Activated CD4-positive, alpha-beta T cell treated with anti-CD3 and anti-CD28 coated beads, Interleukin-2, amount 10 ng/mL, durations not matched to agents 24 days and 14 days (primary cell): ENCODE results near the gene EED. TPM values are rescaled to one million over a fixed set of nuclear protein-coding genes. Genes with fewer than 3 reads are reported as not detected.
"Not testable (repeated sequence)": the region's sequence is repeated elsewhere in the genome, so short reads cannot be mapped to it uniquely, and the experiment has no call there.

Experiments used
- DNase-seq: peaks from one replicate; pipeline ENCODE4 v3.0.0; 2022
- H3K27ac Mint-ChIP-seq: one replicate; pipeline ENCODE4 v1.8.0; 2022; ENCODE audit warnings: mild to moderate bottlenecking, mixed read lengths
- H3K27me3 Mint-ChIP-seq: one replicate; pipeline ENCODE4 v1.8.0; 2022; ENCODE audit warnings: mixed read lengths
- H3K36me3 Mint-ChIP-seq: one replicate; pipeline ENCODE4 v1.8.0; 2022; ENCODE audit warnings: low read depth, mild to moderate bottlenecking, mixed read lengths
- H3K4me1 Mint-ChIP-seq: one replicate; pipeline ENCODE4 v1.8.0; 2021; ENCODE audit warnings: mixed read lengths
- H3K4me3 Mint-ChIP-seq: one replicate; pipeline ENCODE4 v1.8.0; 2022; ENCODE audit warnings: mild to moderate bottlenecking, moderate library complexity, mixed read lengths
- H3K9me3 Mint-ChIP-seq: one replicate; pipeline ENCODE4 v1.8.0; 2021; ENCODE audit warnings: mixed read lengths
- intact Hi-C: fragments of 100-400 bp; cut with micrococcal nuclease; formaldehyde crosslinking; loops from one replicate; pipeline ENCODE4 v1.15.1; 2023
- total RNA-seq: library from RNA; stranded (reverse); gene quantifications from 2 replicates; pipeline ENCODE4 v1.2.3, GENCODE V29; 2022

Gene EED
- total RNA-seq, 1 donor from 2014 or later, result 269 TPM

GRCh38 chr11:86208572-86208971 is 36.0 kb upstream of the EED start:
- H3K4me3 Mint-ChIP-seq, result no peak overlapping the region
- no peak overlapping the region for H3K27ac Mint-ChIP-seq
- H3K9me3 Mint-ChIP-seq, result no peaks in the 10 kb centered on the region
- intact Hi-C loops, result no loop called here
- no peak for DNase-seq
- peaks cover 40% of the 10 kb centered on the region for H3K4me1 Mint-ChIP-seq
- H3K36me3 Mint-ChIP-seq, result peaks cover 2% of the 10 kb centered on the region
- H3K27me3 Mint-ChIP-seq, result no peaks in the 10 kb centered on the region

GRCh38 chr11:86209806-86210657 is 34.5 kb upstream of the EED start:
- no peak overlapping the region for H3K4me3 Mint-ChIP-seq
- DNase-seq, result no peak
- peaks cover 4% of the 10 kb centered on the region for H3K9me3 Mint-ChIP-seq
- H3K27ac Mint-ChIP-seq, result peak overlapping the region; percentile 17
- H3K27me3 Mint-ChIP-seq, result no peaks in the 10 kb centered on the region
- intact Hi-C loops, result loop anchor here (10.0 kb wide), 3 partner anchors 305 to 475 kb away; partner anchors contain the start of gene CCDC83
- peaks cover 45% of the 10 kb centered on the region for H3K4me1 Mint-ChIP-seq
- peaks cover 7% of the 10 kb centered on the region for H3K36me3 Mint-ChIP-seq

DNA sequence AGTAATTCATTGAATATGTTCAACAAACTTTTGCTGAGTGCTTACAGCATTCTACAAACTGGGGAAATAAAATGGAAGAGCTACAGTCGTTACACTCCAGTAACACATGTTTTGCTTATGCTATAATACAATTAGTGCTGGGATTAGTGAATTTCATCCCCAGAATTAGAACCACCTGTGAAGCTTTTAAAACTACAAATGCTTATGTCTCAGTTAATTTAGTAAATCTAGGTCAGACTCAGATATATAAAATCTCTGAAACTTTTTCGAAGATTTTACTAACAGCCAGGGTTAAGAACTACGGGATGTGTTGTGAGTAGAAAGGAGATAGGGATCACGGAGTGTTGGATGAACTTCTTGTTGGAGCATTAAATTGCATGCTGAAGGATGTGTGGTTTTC is 33.7 kb upstream of the EED start:
- intact Hi-C loops, result loop anchor here (10.0 kb wide), 3 partner anchors 304 to 474 kb away; partner anchors contain the start of gene CCDC83

GRCh38 chr11:86211619-86212018 is 32.9 kb upstream of the EED start:
- Mint-ChIP-seq H3K4me3 (no peak overlapping the region), H3K9me3 (peaks cover 4% of the 10 kb centered on the region), H3K4me1 (peaks cover 54% of the 10 kb centered on the region), H3K36me3 (peaks cover 7% of the 10 kb centered on the region), H3K27me3 (no peaks in the 10 kb centered on the region), H3K27ac (peak overlapping the region; percentile 64)
- DNase-seq, result no peak
- intact Hi-C loops, result loop anchor here (10.0 kb wide), 3 partner anchors 303 to 473 kb away; partner anchors contain the start of gene CCDC83

More for the DNA sequence above, 33.7 kb upstream of the EED start:
- Mint-ChIP-seq H3K9me3 (peaks cover 4% of the 10 kb centered on the region), H3K4me3 (no peak overlapping the region), H3K27ac (peak overlapping the region; percentile 8), H3K36me3 (peaks cover 7% of the 10 kb centered on the region), H3K27me3 (no peaks in the 10 kb centered on the region), H3K4me1 (peaks cover 52% of the 10 kb centered on the region)
- no peak for DNase-seq

GRCh38 chr11:86212019-86212611 is 32.4 kb upstream of the EED start:
- intact Hi-C loops, result loop anchor here (10.0 kb wide), 3 partner anchors 303 to 473 kb away; partner anchors contain the start of gene CCDC83

DNA sequence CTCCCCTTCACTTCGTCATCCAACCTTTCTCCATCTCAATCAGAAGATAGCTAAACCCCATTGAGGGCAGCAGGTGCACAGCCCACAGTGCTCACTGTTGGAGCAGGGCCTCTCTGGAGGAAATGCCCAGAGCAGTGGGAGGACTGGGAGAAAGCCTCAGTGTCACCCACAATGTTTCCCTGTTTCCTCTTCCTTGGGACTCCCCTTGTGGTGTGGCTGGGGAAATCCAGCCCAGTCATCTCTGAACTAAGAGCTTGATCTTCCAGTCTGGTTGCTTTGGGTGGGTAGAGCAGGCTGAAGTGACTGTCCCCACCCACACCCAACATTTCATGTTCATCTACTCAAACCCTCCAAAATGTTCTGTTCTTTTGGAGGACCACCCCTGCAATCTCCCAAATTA is 29.8 kb upstream of the EED start:
- Mint-ChIP-seq H3K4me3 (peak overlapping the region; percentile 27), H3K27ac (peak overlapping the region; percentile 84), H3K4me1 (peaks cover 66% of the 10 kb centered on the region), H3K36me3 (peaks cover 7% of the 10 kb centered on the region), H3K27me3 (no peaks in the 10 kb centered on the region), H3K9me3 (peaks cover 4% of the 10 kb centered on the region)
- DNase-seq, result peak; percentile 88
- intact Hi-C loops, result loop anchor here (1.0 to 10.0 kb wide), 13 partner anchors 12 to 470 kb away; partner anchors contain the start of genes CCDC83, EED and PICALM

More at GRCh38 chr11:86212019-86212611, 32.4 kb upstream of the EED start:
- DNase-seq, result no peak
- peaks cover 54% of the 10 kb centered on the region for H3K4me1 Mint-ChIP-seq
- H3K4me3 Mint-ChIP-seq, result no peak overlapping the region
- peak overlapping the region; percentile 52 for H3K27ac Mint-ChIP-seq
- peaks cover 7% of the 10 kb centered on the region for H3K36me3 Mint-ChIP-seq
- H3K27me3 Mint-ChIP-seq, result no peaks in the 10 kb centered on the region
- H3K9me3 Mint-ChIP-seq, result peaks cover 4% of the 10 kb centered on the region

DNA sequence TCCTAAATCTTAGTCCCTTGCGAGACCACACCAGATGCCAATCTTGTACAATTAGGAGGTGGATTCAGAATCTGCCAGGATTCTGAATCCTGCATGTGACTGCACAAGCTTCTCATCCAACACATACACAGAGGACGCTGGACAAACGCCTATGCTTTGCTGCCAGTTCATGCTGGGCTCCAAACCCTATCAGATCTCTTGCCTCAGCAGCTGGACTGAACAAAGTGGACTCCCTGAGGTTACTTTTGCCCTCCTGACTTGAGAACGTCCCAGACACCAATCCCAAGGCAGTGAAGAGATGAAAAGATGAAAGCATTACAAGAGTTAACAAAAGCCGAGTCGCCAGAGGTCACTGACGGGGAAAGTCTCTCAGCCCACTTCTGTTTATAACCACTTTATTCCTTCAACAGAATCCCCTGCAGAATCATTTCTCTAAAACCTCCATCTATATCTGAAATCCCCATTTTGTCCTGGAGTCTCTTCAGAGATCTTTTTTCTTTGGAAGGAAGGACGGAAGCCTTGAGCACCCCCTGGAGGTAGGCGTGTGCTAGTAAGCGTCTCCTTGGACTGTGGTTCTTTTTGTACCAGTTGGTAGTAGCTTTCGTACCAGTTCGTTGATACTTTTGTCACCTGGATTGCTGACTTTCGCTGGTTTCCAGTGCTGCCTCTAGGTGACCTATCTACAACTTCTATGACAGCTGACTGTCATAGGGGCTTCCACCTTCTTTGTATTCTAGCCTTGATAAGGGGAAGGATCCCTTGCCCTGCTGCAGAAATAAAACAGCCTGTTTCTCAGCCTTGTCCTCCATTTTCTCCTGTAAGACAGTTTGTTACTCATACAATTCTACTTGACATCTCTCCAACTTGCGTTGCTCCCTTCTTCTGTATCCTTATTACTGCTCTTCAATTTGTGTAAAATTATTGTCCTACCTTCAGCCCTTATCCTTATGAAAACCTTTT is 26.1 kb upstream of the EED start:
- intact Hi-C loops, result loop anchor here (1.0 to 10.0 kb wide), 7 partner anchors 10 to 466 kb away; partner anchors contain the start of gene CCDC83
- Mint-ChIP-seq H3K4me1 (peaks cover 59% of the 10 kb centered on the region), H3K27me3 (no peaks in the 10 kb centered on the region), H3K27ac (peak overlapping the region; percentile 84), H3K36me3 (peaks cover 8% of the 10 kb centered on the region), H3K9me3 (peaks cover 15% of the 10 kb centered on the region), H3K4me3 (peak overlapping the region; percentile 70)
- peak; percentile 89 for DNase-seq

DNA sequence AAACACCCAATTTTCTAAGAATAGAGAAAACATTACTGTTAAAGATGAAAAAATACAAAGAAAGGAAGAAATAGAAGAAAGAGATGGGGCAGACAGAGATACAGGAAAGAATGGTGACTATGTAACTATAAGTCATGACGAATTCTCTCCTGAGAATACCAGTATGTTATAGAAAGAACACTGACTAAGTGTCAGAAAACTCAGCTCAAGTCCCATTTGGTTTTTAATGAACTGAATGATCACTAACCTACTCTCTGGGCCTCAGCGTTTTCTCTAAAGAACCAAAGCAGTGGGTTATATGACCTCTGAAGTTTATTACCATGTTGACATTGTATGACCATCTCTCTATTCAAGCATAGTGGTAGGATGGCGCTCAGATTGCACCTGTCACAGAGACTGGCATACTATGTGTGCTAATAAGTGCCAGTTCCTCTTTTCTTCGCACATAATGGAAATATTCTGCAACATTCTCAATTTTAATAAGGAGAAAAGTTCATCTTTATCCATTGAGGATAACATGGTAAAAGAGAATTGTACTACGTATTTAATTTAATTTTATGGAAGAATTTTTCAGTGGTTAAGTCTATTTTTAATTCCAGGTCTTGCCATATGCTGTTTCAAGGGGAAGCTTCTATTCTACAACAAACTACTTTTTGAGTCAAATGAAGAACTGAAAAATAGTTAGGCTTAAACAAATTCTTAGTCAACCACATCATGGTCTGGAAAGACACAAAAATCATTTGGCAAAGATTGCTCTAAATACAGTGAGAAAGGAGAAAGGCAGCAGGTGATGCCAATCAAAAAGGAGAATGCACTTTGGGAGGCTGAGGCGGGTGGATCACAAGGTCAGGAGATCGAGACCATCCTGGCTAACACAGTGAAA is 25.0 kb upstream of the EED start:
- DNase-seq, result no peak
- Mint-ChIP-seq H3K9me3 (peaks cover 19% of the 10 kb centered on the region), H3K4me1 (peaks cover 53% of the 10 kb centered on the region), H3K27me3 (no peaks in the 10 kb centered on the region), H3K27ac (peak overlapping the region; percentile 84), H3K4me3 (no peak overlapping the region), H3K36me3 (peaks cover 11% of the 10 kb centered on the region)
- intact Hi-C loops, result loop anchor here (1.0 to 10.0 kb wide), 5 partner anchors 9 to 465 kb away; partner anchors contain the start of gene CCDC83

GRCh38 chr11:86220653-86221052 is 23.9 kb upstream of the EED start:
- Mint-ChIP-seq H3K4me3 (no peak overlapping the region), H3K4me1 (peaks cover 43% of the 10 kb centered on the region), H3K36me3 (peaks cover 12% of the 10 kb centered on the region), H3K27ac (peak overlapping the region; percentile 56), H3K9me3 (peaks cover 17% of the 10 kb centered on the region), H3K27me3 (no peaks in the 10 kb centered on the region)
- no peak for DNase-seq
- intact Hi-C loops, result no loop called here

GRCh38 chr11:86222081-86222480 is 22.5 kb upstream of the EED start:
- peaks cover 22% of the 10 kb centered on the region for H3K9me3 Mint-ChIP-seq
- no peak overlapping the region for H3K4me3 Mint-ChIP-seq
- no peaks in the 10 kb centered on the region for H3K27me3 Mint-ChIP-seq
- intact Hi-C loops, result no loop called here
- no peak for DNase-seq
- peaks cover 12% of the 10 kb centered on the region for H3K36me3 Mint-ChIP-seq
- H3K27ac Mint-ChIP-seq, result no peak overlapping the region
- peaks cover 43% of the 10 kb centered on the region for H3K4me1 Mint-ChIP-seq

DNA sequence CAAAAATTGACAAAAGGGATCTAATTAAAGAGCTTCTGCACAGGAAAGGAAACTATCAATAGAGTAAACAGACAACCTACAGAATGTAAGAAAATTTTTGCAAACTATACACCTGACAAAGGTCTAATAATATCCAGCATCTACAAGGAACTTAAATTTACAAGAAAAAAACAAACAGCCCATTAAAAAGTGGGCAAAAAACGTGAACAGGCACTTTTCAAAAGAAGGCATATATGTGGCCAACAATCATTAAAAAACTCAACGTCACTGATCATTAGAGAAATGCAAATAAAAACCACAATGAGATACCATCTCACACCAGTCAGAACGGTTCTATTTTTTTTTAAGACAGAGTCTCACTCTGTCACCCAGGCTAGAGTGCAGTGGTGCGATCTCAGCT is 20.0 kb upstream of the EED start:
- Mint-ChIP-seq H3K9me3 (peaks cover 22% of the 10 kb centered on the region), H3K36me3 (peaks cover 12% of the 10 kb centered on the region), H3K4me1 (peaks cover 45% of the 10 kb centered on the region)
- H3K27ac Mint-ChIP-seq, H3K27me3 Mint-ChIP-seq, intact Hi-C loops, H3K4me3 Mint-ChIP-seq, DNase-seq: not testable (repeated sequence)

DNA sequence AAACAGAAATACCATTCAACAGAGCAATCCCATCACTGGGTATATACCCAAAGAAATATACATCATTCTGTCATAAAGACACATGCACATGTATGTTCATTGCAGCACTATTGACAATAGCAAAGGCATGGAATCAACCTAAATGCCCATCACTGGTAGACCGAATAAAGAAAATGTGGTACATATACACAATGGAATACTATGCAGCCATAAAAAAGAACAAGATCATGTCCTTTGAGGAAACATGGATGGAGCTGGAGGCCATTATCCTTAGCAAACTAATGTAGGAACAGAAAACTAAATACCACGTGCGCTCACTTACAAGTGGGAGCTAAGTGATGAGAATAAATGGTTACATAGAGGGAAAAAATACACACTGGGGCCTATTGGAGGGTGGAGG is 19.2 kb upstream of the EED start:
- Mint-ChIP-seq H3K36me3 (peaks cover 12% of the 10 kb centered on the region), H3K4me1 (peaks cover 45% of the 10 kb centered on the region), H3K9me3 (peaks cover 22% of the 10 kb centered on the region)
- H3K4me3 Mint-ChIP-seq, DNase-seq, H3K27me3 Mint-ChIP-seq, H3K27ac Mint-ChIP-seq: not testable (repeated sequence)
- intact Hi-C loops, result loop anchor here (5.0 kb wide), 1 partner anchor 222 kb away; no protein-coding TSS in a partner anchor
